ENCODE data around the gene LIF. TPM values are rescaled to one million over a fixed set of nuclear protein-coding genes. Genes with fewer than 3 reads are reported as not detected.
A peak's percentile ranks its signal among the peaks of the same experiment; 100 is the strongest.

LIF gene
- total RNA-seq, 4 donors from 2014 or later = 4.2 to 15.3 (median 8.5) TPM

- no peak for DNase-seq (ENCODE audit: low spot score in 2 of 2)
- Histone ChIP-seq H3K9me3 (no peaks in the 10 kb centered on the region), H3K27ac (no peak overlapping the region), H3K4me3 (no peak overlapping the region), H3K4me1 (peaks cover 58% of the 10 kb centered on the region), H3K36me3 (no peaks in the 10 kb centered on the region), H3K27me3 (no peaks in the 10 kb centered on the region)
- WGBS = 90% methylated on average over 4 of the region's 4 CpGs
- TF ChIP-seq, protein P1, sequence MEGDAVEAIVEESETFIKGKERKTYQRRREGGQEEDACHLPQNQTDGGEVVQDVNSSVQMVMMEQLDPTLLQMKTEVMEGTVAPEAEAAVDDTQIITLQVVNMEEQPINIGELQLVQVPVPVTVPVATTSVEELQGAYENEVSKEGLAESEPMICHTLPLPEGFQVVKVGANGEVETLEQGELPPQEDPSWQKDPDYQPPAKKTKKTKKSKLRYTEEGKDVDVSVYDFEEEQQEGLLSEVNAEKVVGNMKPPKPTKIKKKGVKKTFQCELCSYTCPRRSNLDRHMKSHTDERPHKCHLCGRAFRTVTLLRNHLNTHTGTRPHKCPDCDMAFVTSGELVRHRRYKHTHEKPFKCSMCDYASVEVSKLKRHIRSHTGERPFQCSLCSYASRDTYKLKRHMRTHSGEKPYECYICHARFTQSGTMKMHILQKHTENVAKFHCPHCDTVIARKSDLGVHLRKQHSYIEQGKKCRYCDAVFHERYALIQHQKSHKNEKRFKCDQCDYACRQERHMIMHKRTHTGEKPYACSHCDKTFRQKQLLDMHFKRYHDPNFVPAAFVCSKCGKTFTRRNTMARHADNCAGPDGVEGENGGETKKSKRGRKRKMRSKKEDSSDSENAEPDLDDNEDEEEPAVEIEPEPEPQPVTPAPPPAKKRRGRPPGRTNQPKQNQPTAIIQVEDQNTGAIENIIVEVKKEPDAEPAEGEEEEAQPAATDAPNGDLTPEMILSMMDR (IDR thresholded peaks at IDR 0.05) = no peak
- TF ChIP-seq POLR2AphosphoS5 (IDR thresholded peaks at IDR 0.05) (no peak), EP300 (IDR thresholded peaks at IDR 0.05) (no peak), POLR2A (IDR thresholded peaks at IDR 0.05) (no peak)
Observed at GRCh38 chr22:30198921-30199320, 47.6 kb downstream of the LIF start.

DNA sequence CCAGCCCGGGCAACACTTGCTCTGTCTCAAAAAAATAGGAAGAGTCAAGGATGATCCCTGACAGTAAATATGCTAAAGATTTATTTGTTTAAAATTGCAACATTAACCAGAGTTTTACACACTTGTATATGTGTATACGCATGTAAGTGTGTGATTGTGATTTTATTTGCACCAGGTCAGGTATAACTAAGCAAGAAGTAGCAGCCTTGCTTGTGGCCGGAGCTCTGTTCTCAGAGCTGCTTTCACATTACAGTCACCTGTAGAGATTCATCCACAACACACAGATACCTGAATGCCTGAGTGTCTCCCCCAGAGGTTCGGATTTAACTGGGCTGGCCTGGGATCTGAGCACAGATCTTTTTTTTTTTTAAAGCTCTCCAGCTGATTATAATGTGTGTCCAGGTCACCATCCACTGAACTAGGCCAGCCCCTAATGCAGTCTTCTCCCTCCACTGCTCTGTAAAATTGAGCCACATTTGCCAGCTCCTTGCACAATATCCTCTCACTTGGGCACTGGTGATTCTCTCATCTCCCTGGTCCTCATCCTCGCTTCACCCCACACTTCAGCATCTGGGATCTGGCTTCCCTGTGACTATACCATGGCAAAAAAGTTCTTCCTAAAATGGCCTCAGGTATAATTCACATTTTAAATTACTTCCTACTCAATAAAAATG lies 48.3 kb downstream of the LIF start:
- Histone ChIP-seq H3K27me3 (no peaks in the 10 kb centered on the region), H3K4me1 (peaks cover 52% of the 10 kb centered on the region), H3K4me3 (no peak overlapping the region), H3K27ac (no peak overlapping the region), H3K36me3 (no peaks in the 10 kb centered on the region), H3K9me3 (no peaks in the 10 kb centered on the region)
- TF ChIP-seq, protein P1 (IDR thresholded peaks at IDR 0.05) = no peak
- no peak for TF ChIP-seq POLR2A (IDR thresholded peaks at IDR 0.05)
- no peak for TF ChIP-seq EP300 (IDR thresholded peaks at IDR 0.05)
- no peak for TF ChIP-seq POLR2AphosphoS5 (IDR thresholded peaks at IDR 0.05)
- no peak for DNase-seq (ENCODE audit: low spot score in 2 of 2)
- 96% methylated on average over 5 of the region's 5 CpGs for WGBS

- Histone ChIP-seq H3K27ac (peak overlapping the region; percentile 74), H3K27me3 (no peaks in the 10 kb centered on the region), H3K4me1 (peaks cover 42% of the 10 kb centered on the region), H3K4me3 (no peak overlapping the region), H3K9me3 (no peaks in the 10 kb centered on the region), H3K36me3 (no peaks in the 10 kb centered on the region)
- TF ChIP-seq, protein P1 (IDR thresholded peaks at IDR 0.05) = no peak
- TF ChIP-seq EP300 (IDR thresholded peaks at IDR 0.05) = no peak
- no peak for TF ChIP-seq POLR2AphosphoS5 (IDR thresholded peaks at IDR 0.05)
- TF ChIP-seq POLR2A (IDR thresholded peaks at IDR 0.05) = no peak
- DNase-seq (ENCODE audit: low spot score in 2 of 2) = no peak
Observed at GRCh38 chr22:30197389-30197788, 49.2 kb downstream of the LIF start.

DNA sequence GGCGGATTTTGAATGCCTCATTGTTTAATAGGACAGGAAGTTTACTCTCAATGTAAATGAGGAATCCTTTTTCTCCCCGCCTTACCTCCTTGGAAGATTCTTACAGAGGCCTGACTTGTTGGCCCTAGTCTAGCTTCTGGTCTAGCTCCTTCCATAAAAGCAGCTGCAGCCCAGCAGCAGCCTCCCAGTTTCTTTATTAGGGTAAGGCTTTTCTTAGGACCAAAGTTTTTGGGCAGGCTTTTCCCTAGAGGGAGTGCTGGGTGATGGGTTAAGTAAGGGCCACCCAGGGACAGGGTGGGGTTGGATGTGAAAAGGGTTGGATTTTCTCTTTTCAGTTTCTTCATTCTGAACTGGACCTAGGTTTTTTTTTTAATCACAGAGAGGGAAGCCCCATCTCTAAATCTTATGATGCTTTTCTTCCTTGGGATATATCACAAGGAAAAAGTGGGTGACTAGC lies 49.7 kb downstream of the LIF start:
- H3K4me3 ChIP-seq = no peak overlapping the region

More for the DNA sequence above, 49.7 kb downstream of the LIF start:
- TF ChIP-seq POLR2AphosphoS5 (IDR thresholded peaks at IDR 0.05) (no peak), EP300 (IDR thresholded peaks at IDR 0.05) (no peak), POLR2A (IDR thresholded peaks at IDR 0.05) (no peak)
- TF ChIP-seq, protein P1 (IDR thresholded peaks at IDR 0.05) = no peak
- H3K9me3 ChIP-seq = no peaks in the 10 kb centered on the region
- H3K27me3 ChIP-seq = no peaks in the 10 kb centered on the region
- no peaks in the 10 kb centered on the region for H3K36me3 ChIP-seq
- peaks cover 38% of the 10 kb centered on the region for H3K4me1 ChIP-seq
- H3K27ac ChIP-seq = peak overlapping the region; percentile 74
- 14% methylated on average over 2 of the region's 2 CpGs for WGBS
- no peak for DNase-seq (ENCODE audit: low spot score in 2 of 2)
